Fibroblast of mammary gland (primary cell): ENCODE data around the gene BCL2L1.

Experiments used
- DNase-seq: peaks from one replicate; pipeline ENCODE4 v3.0.0-alpha.2; 2010; ENCODE audit warnings: low read depth
- H3K4me3 ChIP-seq: 2 replicates; pipeline ENCODE4 v1.5.1; 2011; ENCODE audit warnings: low read depth, mild to moderate bottlenecking, low read length, moderate library complexity; ENCODE audit not compliant: control insufficient read depth
- CTCF ChIP-seq: conservative IDR thresholded peaks from 2 replicates; pipeline ENCODE4 v1.5.1; 2011; ENCODE audit warnings: low read depth, low read length, inconsistent platforms; ENCODE audit not compliant: control insufficient read depth, insufficient read depth

The BCL2L1 gene

GRCh38 chr20:31690124-31690666 is 32.5 kb downstream of the BCL2L1 start:
- DNase-seq: no peak
- TF ChIP-seq CTCF: no peak
- H3K4me3 ChIP-seq: no peak overlapping the region

GRCh38 chr20:31689141-31689540 is 33.5 kb downstream of the BCL2L1 start:
- TF ChIP-seq CTCF: no peak
- no peak overlapping the region for H3K4me3 ChIP-seq
- DNase-seq: no peak

GRCh38 chr20:31687777-31688176 is 34.9 kb downstream of the BCL2L1 start:
- no peak for DNase-seq
- no peak for TF ChIP-seq CTCF
- H3K4me3 ChIP-seq: no peak overlapping the region

- no peak overlapping the region for H3K4me3 ChIP-seq
- TF ChIP-seq CTCF: no peak
- no peak for DNase-seq
Measured at GRCh38 chr20:31685853-31686643, 36.6 kb downstream of the BCL2L1 start.

GRCh38 chr20:31684153-31685015 is 38.3 kb downstream of the BCL2L1 start:
- DNase-seq: no peak
- TF ChIP-seq CTCF: no peak

GRCh38 chr20:31682927-31683326 is 39.7 kb downstream of the BCL2L1 start:
- DNase-seq: no peak
- no peak overlapping the region for H3K4me3 ChIP-seq
- no peak for TF ChIP-seq CTCF

More at GRCh38 chr20:31684153-31685015, 38.3 kb downstream of the BCL2L1 start:
- H3K4me3 ChIP-seq: no peak overlapping the region
